ENCODE data around the gene BACH2.

GRCh38 chr6:90157441-90157840 is 139.2 kb downstream of the BACH2 start:
- TF ChIP-seq POLR2AphosphoS5 (IDR thresholded peaks at IDR 0.05; ENCODE audit: low read depth) = no peak
- TF ChIP-seq REST (IDR thresholded peaks at IDR 0.05; ENCODE audit: insufficient replicate concordance, low read depth) = no peak
- TF ChIP-seq CTCF (IDR thresholded peaks at IDR 0.05; ENCODE audit: insufficient read depth, low read length) = no peak
